ENCODE data around the gene TPGS1.

Gene TPGS1

DNA sequence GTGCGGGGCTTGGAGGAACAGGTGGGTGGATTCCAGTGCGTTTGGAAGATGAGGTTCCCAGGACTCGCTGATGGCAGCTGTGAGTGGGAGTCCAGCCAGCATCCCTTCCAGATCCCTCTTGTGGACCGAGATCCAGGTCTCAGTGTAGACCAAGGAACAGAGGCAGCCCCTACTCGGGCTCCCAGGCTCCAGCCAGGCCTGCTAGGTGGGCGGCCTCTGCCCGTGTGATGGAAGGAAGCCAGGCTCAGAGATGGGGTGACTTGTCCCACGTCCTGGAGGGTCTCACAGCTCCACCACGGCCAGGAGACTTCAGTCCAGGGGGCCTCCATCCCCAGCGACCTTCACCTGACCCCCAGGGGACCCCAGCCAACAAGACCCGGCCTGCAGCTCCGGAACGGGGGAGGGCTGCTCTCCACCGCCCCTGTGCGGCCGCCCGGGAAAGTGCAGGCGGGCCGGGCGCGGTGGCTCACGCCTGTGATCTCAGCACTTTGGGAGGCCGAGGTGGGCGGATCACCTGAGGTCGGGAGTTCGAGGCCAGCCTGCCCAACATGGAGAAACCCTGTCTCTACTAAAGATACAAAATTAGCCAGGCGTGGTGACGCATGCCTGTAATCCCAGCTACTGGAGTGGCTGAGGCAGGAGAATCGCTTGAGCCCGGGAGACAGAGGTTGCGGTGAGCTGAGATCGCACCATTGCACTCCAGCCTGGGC, 11.7 kb upstream of the TPGS1 start:
- peak in 1 of 2 experiments; percentile 29 for DNase-seq (ENCODE audit: low read depth in 2 of 2)

DNA sequence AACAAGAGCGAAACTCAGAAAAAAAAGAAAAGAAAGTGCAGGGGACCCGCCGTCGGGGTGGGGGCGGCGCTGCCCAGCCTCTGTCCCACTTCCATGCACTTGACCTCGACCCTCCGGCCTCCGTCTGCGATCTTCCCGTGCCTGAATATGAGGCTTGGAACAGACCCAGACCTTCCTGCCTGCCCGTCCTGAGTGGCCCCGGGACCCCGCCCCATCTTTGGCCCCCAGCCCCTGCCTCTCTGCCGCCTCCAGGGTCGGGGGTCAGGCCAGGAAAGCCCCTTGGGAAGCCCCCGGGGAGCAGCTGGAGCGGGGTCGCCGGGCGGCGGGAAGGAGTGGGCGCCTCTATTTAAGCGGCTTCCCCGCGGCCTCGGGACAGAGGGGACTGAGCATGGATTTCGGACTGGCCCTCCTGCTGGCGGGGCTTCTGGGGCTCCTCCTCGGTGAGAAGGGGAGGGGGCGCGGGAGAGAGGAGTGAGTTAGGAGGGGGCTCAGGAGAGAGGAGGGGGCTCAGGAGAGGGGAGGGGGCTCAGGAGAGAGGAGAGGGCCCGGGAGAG, 11.1 kb upstream of the TPGS1 start, which contains the start of gene MADCAM1:
MADCAM1 (plus strand) TSS at position 375 of the 554 bp plus-strand sequence; CDS start at position 389, 14 bp downstream.
- DNase-seq (ENCODE audit: low read depth in 2 of 2), result no peak

DNA sequence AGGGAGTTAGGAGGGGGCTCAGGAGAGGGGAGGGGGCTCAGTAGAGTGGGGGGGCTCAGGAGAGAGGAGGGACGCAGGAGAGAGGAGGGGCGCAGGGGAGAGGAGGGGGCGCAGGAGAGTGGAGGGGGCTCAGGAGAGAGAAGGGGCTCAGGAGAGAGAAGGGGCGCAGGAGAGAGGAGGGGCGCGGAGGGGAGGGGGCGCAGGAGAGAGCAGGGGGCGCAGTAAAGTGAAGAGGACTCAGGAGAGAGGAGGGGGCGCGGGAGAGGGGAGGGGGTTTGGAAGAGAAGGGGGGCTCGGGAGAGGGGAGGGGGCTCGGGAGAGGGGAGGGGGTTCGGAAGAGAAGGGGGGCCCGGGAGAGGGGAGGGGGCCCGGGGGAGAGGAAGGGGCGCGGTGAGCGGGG, 10.3 kb upstream of the TPGS1 start:
- no peak for DNase-seq (ENCODE audit: low read depth in 2 of 2)

DNA sequence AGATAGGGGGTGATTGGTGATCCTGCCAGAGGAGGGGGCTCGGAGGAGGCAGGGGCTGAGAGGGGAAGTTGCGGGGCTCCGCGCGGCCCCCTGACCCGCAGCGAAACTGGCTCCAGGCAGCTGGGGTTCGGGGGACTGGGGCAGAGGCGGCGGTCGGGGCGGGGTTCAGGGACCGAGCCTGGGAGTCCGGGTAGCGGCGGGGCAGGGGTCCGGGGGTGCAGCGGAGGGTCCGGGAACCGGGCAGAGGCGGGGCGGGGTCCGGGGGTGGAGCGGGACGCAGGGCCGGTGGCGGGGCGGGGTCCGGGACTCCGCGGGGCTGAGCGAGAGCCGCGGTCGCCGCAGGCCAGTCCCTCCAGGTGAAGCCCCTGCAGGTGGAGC, 9.8 kb upstream of the TPGS1 start:
- no peak for DNase-seq (ENCODE audit: low read depth in 2 of 2)

DNA sequence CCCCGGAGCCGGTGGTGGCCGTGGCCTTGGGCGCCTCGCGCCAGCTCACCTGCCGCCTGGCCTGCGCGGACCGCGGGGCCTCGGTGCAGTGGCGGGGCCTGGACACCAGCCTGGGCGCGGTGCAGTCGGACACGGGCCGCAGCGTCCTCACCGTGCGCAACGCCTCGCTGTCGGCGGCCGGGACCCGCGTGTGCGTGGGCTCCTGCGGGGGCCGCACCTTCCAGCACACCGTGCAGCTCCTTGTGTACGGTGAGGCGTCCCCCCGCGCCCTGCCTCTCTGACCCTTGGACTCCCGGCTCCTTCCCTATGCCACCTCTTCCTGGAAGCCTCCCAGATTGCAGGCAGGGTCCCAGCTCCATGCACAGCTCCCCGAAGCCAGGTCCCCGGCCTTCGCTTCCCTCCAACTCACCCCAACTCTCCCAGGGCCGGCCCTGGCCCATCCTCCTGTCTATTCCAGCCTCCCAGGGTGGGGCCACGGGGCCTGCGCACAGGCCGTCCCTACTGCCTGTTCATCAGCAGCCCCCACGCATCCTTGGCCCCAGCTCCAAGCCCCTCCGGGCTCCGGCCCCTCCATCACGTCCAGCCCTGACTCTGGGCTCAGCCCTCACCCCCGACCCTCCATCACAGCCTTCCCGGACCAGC, 9.3 kb upstream of the TPGS1 start:
- no peak for DNase-seq (ENCODE audit: low read depth in 2 of 2)

DNA sequence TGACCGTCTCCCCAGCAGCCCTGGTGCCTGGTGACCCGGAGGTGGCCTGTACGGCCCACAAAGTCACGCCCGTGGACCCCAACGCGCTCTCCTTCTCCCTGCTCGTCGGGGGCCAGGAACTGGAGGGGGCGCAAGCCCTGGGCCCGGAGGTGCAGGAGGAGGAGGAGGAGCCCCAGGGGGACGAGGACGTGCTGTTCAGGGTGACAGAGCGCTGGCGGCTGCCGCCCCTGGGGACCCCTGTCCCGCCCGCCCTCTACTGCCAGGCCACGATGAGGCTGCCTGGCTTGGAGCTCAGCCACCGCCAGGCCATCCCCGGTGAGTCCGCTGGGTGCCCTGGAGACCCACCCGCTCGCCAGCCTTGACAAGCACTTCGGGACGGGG, 8.8 kb upstream of the TPGS1 start:
- DNase-seq (ENCODE audit: low read depth in 2 of 2), result no peak

DNA sequence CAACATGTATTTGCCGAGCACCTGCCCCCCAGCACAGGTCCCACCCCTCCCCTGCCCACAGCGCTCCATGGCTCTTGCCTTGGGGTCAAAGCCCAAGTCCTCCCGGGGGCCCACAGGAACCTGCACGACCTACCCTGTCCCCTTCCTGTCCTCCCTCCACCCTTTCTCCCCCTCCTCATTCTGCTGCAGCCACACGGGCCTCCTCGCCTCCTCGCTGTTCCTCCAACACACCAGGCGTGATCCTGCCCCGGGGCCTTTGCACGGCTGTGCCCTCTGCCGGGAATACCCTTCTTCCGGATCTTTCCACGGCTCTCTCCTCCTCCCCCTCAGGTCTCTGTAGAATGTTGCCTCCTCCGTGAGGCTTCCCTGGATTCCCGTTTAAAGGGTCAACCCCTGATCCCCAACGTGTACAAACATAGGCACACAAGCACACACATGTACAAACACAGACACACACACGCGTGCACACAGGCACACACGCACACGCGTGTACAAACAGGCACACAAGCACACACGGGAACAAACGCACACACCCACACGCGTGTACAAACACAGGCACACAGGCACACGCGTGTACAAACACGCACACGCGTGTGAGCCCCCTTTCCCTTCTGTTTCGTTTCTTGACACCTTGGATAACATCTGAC, 8.2 kb upstream of the TPGS1 start:
- DNase-seq (ENCODE audit: low read depth in 2 of 2), result no peak

DNA sequence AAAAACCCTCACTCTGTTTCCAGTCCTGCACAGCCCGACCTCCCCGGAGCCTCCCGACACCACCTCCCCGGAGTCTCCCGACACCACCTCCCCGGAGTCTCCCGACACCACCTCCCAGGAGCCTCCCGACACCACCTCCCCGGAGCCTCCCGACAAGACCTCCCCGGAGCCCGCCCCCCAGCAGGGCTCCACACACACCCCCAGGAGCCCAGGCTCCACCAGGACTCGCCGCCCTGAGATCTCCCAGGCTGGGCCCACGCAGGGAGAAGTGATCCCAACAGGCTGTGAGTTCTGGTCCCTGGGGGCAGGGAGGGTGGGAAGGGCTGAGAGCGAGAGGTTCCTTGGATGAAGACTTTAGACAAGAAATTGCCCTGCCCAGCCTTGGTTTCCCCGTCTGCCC, 5.7 kb upstream of the TPGS1 start:
- no peak for DNase-seq (ENCODE audit: low read depth in 2 of 2)

DNA sequence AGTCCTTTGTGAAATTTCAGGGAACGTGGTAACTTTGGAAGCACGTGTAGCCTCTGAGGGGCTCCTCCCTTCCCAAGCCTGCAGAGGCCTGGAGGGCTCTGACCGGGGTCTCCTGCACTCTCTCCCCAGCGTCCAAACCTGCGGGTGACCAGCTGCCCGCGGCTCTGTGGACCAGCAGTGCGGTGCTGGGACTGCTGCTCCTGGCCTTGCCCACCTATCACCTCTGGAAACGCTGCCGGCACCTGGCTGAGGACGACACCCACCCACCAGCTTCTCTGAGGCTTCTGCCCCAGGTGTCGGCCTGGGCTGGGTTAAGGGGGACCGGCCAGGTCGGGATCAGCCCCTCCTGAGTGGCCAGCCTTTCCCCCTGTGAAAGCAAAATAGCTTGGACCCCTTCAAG, 2.7 kb upstream of the TPGS1 start:
- DNase-seq (ENCODE audit: low read depth in 2 of 2), result no peak

DNA sequence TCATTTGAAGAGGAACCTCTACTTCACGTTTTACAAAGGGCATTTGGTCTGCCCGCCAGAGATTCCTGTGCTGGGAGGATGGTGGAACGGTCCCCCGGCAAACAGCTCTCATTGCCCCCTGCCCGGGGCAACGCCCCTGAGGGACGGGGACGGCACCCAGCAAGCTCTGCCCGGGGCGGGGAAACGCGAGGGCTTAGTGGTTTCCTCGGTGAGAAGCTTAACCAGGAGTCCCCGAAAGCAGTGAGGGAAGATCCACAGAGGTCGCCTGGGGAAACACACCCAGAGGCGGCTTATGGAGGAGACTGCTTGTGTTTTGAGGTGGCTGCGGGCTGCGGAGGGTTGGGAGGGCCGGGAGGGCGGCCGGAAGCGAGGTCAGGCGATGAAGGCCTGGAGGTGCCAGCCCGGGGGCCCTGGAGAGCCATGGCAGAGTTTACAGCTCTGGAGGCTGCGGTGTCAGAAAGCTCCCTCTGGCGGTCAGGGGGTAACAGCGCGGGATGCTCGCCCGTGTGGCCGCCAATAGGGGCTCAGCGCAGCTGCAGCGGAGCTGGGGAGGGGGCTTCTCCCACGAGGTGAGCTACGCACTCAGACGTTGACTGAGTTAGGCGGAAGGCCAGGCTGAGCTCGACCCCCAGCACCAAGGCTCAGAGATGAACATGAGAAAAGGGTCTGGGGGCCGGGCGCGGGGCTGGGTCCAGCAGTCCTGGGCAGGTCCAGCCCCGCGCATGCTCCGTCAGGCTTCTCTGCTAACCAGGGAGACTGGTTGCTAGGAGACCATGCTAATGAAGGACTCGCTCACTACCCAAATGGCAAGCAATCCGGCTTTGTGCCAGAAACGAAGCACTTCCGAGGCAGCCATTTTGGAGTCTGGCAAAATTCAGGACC, 652 bp upstream of the TPGS1 start:
- DNase-seq (ENCODE audit: low read depth in 2 of 2), result peak; percentile 87 to 88

DNA sequence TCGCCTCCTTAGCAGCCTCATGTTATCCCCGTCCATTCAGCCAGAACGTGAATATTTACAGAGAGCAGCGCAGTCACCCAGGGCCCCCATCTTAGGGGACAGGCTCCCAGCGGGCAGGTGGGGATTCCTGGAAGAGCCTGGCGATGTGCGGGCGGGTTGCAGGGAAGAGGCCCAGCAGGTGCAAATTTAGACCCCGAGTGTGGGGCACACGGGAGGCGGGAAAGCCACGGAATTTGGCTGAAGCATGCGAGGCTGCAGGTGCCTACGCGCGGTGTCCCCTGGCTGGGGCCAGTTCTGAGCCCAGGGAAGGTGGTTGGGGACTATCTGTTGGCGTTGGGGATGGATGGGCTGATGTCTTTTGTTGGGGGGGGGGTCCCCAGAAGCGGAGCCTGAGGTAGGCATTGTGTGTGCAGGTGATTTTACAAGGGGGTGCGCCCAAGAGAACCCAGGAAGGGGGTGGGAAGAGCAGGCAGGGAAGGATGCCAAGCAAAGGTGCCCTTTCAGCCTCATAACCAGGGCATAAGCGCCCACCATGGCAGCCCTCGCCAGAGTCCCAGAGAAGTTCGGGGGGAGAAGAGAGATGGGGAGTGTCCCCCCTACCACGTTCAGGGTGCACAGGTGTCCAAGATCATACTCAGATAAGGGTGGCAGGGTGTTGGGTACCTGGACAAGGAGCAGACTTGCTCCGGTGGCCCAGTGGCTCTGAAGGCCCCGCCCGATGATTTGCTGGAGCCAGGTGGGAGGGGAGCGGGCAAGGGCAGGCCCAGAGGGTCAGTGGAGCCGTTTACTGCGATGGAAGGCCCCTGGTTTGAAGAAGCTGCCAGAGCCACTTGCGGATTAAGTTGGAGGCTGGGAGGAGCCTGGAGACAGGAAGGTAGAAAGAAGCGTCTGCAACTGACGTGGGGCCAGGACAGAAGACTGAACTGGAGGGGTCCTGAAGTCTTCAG, 1.2 kb downstream of the TPGS1 start:
- no peak for DNase-seq (ENCODE audit: low read depth in 2 of 2)

DNA sequence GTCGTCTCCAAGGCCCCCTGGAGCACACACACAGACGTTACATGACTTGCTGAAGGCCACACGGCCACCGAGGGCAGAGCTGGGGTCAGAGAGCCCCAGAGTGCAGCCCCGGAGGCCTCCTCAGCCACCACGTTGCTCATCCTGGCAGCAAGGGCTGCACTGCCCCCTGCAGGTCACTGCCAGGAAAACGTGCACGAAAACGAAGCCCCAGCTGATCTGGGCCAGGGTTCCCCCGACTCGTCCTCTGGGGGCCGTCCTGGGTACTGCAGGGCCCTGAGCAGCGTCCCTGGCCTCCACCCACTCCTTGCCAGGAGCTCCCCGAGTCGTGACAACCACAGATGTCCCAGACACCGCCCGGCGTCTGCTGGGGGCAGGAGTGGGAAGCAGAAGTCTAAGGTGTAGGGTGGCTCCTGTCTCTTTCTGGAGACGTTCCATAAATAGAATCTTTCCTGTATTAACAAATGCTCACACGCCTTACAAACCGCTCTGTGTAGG, 3.4 kb downstream of the TPGS1 start:
- DNase-seq (ENCODE audit: low read depth in 2 of 2), result peak; percentile 82 to 94

DNA sequence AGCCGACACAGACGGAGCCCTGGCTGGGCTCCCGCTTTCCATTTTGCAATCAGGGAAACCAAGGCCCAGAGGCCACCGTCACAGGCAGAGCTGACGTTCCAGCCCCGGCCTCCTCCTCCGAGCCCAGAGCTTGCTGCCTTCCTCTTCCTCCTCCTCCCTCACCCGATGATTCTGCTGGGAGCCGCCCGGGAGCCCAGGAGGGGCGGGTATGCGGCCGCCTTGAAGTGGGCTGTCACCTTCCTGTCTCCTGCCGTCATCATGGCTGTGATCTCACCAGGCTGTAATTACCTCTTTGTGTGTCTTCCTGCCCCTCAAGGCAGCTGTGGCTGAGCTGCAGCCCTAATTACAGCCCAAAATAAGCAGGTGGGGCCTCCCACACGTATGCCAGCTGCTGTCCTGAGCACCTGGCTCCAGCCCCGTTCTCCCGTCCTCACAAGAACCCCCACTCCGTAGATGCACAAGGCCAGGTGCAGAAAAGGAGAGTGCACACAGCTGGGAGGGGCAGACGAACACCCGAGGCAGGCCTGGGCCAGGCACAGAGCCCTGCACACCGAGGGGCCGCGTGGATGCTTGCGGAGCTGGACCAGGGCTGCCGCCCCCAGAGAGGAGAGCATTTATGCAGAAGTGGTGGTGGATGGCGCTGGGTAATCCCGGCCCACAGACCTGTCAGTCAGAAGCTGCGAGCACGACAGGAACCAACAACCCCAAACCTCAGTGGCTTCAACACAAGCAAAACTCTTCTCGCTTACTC, 4.0 kb downstream of the TPGS1 start:
- peak; percentile 54 to 69 for DNase-seq (ENCODE audit: low read depth in 2 of 2)

DNA sequence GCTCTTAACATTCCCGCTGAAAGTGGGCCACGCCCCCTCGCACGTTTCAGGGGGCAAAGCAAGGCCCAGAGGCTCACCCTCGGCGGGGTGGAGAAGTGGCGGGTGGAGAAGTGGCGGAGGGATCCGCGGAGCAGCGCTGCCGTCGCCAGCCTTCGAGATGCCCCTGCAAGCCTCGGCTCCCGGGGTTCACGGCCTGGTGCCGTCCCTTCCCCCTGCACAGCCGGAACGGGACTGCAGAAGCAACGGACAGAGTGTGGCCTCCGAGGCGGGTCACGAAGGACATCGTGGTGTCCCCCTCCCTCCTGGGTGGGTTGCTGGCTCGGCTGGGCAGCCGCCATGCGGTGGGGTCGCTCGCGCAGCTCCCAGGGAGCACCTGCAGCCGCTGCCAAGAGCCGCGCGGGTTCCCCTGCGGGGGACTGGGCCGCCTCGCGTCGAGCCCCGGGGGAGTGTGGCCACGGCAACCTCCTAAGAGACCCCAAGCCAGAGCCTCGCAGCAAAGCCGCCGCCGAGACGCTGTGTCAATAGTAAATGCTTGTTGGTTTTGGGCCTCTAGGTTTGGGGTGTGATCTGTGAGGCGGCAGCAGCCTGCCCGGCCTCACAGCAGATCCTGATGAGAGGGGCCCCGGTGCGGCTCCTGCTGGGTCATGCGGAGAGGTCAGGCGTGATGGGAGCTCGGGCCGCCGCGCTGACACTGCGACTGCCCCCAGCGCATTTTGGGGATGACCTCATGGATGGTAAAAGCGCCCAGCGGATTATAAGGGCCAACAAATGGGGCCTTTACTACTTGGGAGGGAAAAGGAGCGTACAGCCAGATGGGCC, 5.5 kb downstream of the TPGS1 start:
- no peak for DNase-seq (ENCODE audit: low read depth in 2 of 2)

DNA sequence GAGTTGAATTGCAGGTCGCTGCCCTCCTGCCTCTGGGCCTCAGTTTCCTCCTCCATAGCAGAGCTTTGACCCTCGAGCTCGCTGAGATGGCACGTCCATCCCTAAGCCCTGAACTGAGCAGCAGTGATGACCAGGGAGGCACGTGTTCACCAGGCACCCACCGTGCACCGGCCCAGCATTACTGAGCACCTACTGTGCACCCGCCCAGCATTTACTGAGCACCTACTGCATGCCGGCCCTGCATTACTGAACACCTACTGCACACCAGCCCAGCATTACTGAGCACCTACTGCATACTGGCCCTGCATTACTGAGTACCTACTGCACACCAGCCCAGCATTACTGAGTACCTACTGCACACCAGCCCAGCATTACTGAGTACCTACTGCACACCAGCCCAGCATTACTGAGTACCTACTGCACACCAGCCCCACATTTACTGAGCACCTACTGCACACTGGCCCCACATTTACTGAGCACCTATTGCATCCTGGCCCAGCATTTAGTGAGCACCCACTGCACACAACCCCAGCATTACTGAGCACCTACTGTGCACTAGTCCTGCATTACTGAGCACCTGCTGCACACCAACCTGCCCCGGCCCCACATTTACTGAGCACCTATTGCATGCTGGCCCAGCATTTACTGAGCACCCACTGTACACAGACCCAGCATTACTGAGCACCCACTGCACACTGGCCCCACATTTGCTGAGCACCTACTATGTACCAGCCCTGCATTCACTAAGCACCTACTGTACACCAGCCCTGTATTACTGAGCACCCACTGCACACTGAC, 6.3 kb downstream of the TPGS1 start:
- no peak for DNase-seq (ENCODE audit: low read depth in 2 of 2)

DNA sequence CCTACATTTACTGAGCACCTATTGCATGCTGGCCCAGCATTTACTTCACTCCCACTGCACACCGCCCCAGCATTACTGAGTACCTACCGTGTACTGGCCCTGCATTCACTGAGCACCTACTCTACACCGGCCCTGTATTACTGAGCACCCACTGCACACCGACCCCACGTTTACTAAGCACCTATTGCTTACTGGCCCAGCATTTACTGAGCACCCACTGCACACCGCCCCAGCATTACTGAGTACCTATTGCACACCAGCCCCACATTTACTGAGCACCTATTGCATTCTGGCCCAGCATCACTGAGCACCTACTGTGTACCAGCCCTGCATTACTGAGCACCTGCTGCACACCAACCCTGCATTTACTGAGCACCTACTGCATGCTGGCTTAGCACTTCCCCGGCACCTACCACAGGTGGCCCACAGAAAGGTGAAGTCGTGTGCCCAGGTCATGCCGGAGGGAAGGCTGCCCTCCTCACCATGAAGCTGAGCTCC, 6.9 kb downstream of the TPGS1 start:
- no peak for DNase-seq (ENCODE audit: low read depth in 2 of 2)

DNA sequence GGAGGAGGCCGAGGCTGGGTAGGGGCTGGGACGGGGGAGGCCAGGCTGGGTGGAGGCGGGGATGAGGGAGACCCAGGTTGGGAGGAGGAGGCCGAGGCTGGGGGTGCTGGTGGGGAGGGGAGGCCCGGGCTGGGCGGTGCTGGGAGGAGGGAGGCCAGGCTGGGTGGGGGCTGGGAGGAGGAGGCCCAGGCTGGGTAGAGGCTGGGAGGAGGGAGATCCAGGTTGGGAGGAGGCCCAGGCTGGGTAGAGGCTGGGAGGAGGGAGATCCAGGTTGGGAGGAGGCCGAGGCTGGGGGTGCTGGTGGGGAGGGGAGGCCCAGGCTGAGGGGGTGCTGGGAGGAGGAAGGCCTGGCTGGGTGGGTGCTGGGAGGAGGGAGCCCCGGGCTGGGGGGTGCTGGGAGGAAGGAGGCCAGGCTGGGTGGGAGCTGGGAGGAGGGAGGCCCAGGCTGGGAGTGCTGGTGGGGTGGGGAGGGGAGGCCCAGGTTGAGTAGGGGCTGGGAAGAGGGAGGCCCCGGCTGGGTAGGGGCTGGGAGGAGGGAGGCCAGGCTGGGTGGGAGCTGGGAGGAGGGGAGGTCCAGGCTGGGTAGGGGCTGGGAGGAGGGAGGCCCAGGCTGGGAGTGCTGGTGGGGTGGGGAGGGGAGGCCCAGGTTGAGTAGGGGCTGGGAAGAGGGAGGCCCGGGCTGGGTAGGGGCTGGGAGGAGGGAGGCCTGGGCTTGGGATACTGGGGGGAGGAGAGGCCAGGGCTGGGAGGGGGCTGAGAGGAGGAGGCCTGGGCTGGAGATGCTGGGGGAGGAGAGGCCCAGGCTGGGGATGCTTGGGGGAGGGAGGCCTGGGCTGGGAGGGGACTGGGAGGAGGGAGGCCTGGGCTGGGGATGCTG, 10.7 kb downstream of the TPGS1 start:
- no peak for DNase-seq (ENCODE audit: low read depth in 2 of 2)

Data from stimulated activated CD4-positive, alpha-beta T cell treated with anti-CD3 and anti-CD28 coated beads, Interleukin-12 subunit alpha, Interleukin-12 subunit beta, amount 100 ng/mL, for 24 hours (primary cell).